HG02870 (cell line): ENCODE results near the gene RCCD1.
"Not testable (repeated sequence)": the region's sequence is repeated elsewhere in the genome, so short reads cannot be mapped to it uniquely, and the experiment has no call there.

Experiments
- ATAC-seq: cut with Tn5 transposase; IDR thresholded peaks from one replicate; pipeline ENCODE4 v1.9.1; 2021; ENCODE audit warnings: mild to moderate bottlenecking, moderate library complexity; ENCODE audit not compliant: unreplicated experiment

RCCD1 gene

GRCh38 chr15:90954712-90955623 lies at the start of gene RCCD1:
TSS of gene RCCD1 (plus strand) at chr15:90954884. CDS start at chr15:90956735, 1,851 bp downstream.
- ATAC-seq: peak; percentile 91

- ATAC-seq: no peak
Observed at GRCh38 chr15:90905306-90906180, 49.1 kb upstream of the RCCD1 start.

GRCh38 chr15:90906181-90906849 lies 48.4 kb upstream of the RCCD1 start:
- ATAC-seq: no peak

- no peak for ATAC-seq
Observed at GRCh38 chr15:90907051-90907660, 47.5 kb upstream of the RCCD1 start.

- ATAC-seq: no peak
Observed at GRCh38 chr15:90907838-90908507, 46.7 kb upstream of the RCCD1 start.

GRCh38 chr15:90909449-90909848 lies 45.2 kb upstream of the RCCD1 start:
- not testable (repeated sequence) for ATAC-seq

GRCh38 chr15:90909976-90910375 lies 44.7 kb upstream of the RCCD1 start:
- ATAC-seq: no peak

- ATAC-seq: no peak
Observed at GRCh38 chr15:90910441-90911301, 44.0 kb upstream of the RCCD1 start.

GRCh38 chr15:90911302-90911623 lies 43.4 kb upstream of the RCCD1 start:
- ATAC-seq: no peak

GRCh38 chr15:90911906-90912769 lies 42.5 kb upstream of the RCCD1 start:
- ATAC-seq: no peak

- ATAC-seq: no peak
Observed at GRCh38 chr15:90912770-90913075, 42.0 kb upstream of the RCCD1 start.

GRCh38 chr15:90913398-90913944 lies 41.2 kb upstream of the RCCD1 start:
- ATAC-seq: no peak

GRCh38 chr15:90914305-90915080 lies 40.2 kb upstream of the RCCD1 start:
- ATAC-seq: no peak

GRCh38 chr15:90915216-90915807 lies 39.4 kb upstream of the RCCD1 start:
- ATAC-seq: no peak

- ATAC-seq: no peak
Observed at GRCh38 chr15:90915808-90916440, 38.8 kb upstream of the RCCD1 start.

- no peak for ATAC-seq
Observed at GRCh38 chr15:90916461-90916860, 38.2 kb upstream of the RCCD1 start.

GRCh38 chr15:90917569-90917968 lies 37.1 kb upstream of the RCCD1 start:
- no peak for ATAC-seq
